HUES64 (cell line): ENCODE data around the gene ATP6V0E2.

ENCODE experiments used
- H3K27ac ChIP-seq: 2 replicates; pipeline ENCODE4 v1.7.0; 2013; ENCODE audit warnings: low read depth, low read length, inconsistent platforms
- H3K27me3 ChIP-seq: 2 replicates; pipeline ENCODE4 v1.6.1; 2013; ENCODE audit warnings: mild to moderate bottlenecking, low read length; ENCODE audit not compliant: insufficient read depth
- H3K36me3 ChIP-seq: 2 replicates; pipeline ENCODE4 v1.6.1; 2013; ENCODE audit warnings: mild to moderate bottlenecking, low read length; ENCODE audit not compliant: insufficient read depth
- H3K4me1 ChIP-seq: 2 replicates; pipeline ENCODE4 v1.6.1; 2013; ENCODE audit warnings: mild to moderate bottlenecking, low read length, moderate library complexity; ENCODE audit not compliant: insufficient read depth
- H3K4me3 ChIP-seq: 2 replicates; pipeline ENCODE4 v1.5.1; 2013; ENCODE audit warnings: mild to moderate bottlenecking, low read length, moderate library complexity
- H3K9ac ChIP-seq: 2 replicates; pipeline ENCODE4 v1.6.1; 2013; ENCODE audit warnings: mild to moderate bottlenecking, low read depth, low read length
- H3K9me3 ChIP-seq: 2 replicates; pipeline ENCODE4 v1.6.1; 2013; ENCODE audit warnings: low read depth, low read length; ENCODE audit not compliant: insufficient read depth
- WGBS: fragments of 150-250, 120-280 bp; methylation state at CpG from one replicate; pipeline ENCODE4 v1.1.7; 2013; ENCODE audit warnings: missing lambda C conversion rate; 5-methylcytosine and 5-hydroxymethylcytosine counted together

ATP6V0E2 gene

GRCh38 chr7:149873970-149874643 lies 338 bp downstream of the ATP6V0E2 start:
- peaks cover 36% of the 10 kb centered on the region for H3K27me3 ChIP-seq
- 8% methylated on average over 46 of the region's 46 CpGs for WGBS
- H3K27ac ChIP-seq: no peak overlapping the region
- H3K9ac ChIP-seq: peak overlapping the region; percentile 42; the same call in 1 of the 2 replicates
- H3K4me1 ChIP-seq: 0 out of 2 replicates have a peak, but pooled peaks cover 7% of the 10 kb centered on the region
- peak overlapping the region; percentile 76 for H3K4me3 ChIP-seq
- H3K36me3 ChIP-seq: no peaks in the 10 kb centered on the region
- H3K9me3 ChIP-seq: no peaks in the 10 kb centered on the region

- Histone ChIP-seq H3K9me3 (no peaks in the 10 kb centered on the region), H3K27ac (no peak overlapping the region), H3K4me1 (0 out of 2 replicates have a peak, but pooled peaks cover 7% of the 10 kb centered on the region), H3K4me3 (peak overlapping the region; percentile 76), H3K9ac (no peak overlapping the region), H3K27me3 (peaks cover 36% of the 10 kb centered on the region), H3K36me3 (no peaks in the 10 kb centered on the region)
- WGBS: 78% methylated on average over 8 of the region's 8 CpGs
These were observed 867 bp downstream of the ATP6V0E2 start for GRCh38 chr7:149874644-149875028.

GRCh38 chr7:149875396-149875795 lies 1.6 kb downstream of the ATP6V0E2 start:
- 96% methylated on average over 4 of the region's 4 CpGs for WGBS
- H3K9me3 ChIP-seq: no peaks in the 10 kb centered on the region
- H3K27me3 ChIP-seq: peaks cover 36% of the 10 kb centered on the region
- H3K4me1 ChIP-seq: 0 out of 2 replicates have a peak, but pooled peaks cover 7% of the 10 kb centered on the region
- no peak overlapping the region for H3K4me3 ChIP-seq
- no peak overlapping the region for H3K9ac ChIP-seq
- H3K36me3 ChIP-seq: no peaks in the 10 kb centered on the region
- no peak overlapping the region for H3K27ac ChIP-seq

- Histone ChIP-seq H3K4me1 (0 out of 2 replicates have a peak, but pooled peaks cover under 1% of the 10 kb centered on the region), H3K9ac (no peak overlapping the region), H3K27me3 (peaks cover 27% of the 10 kb centered on the region), H3K36me3 (no peaks in the 10 kb centered on the region), H3K9me3 (no peaks in the 10 kb centered on the region), H3K4me3 (no peak overlapping the region), H3K27ac (no peak overlapping the region)
- 92% methylated on average over 16 of the region's 16 CpGs for WGBS
These were observed 4.2 kb downstream of the ATP6V0E2 start for GRCh38 chr7:149877890-149878522.

GRCh38 chr7:149878523-149878921 lies 4.8 kb downstream of the ATP6V0E2 start:
- Histone ChIP-seq H3K4me1 (no peaks in the 10 kb centered on the region), H3K4me3 (no peak overlapping the region), H3K27ac (no peak overlapping the region), H3K9me3 (no peaks in the 10 kb centered on the region), H3K9ac (no peak overlapping the region), H3K27me3 (peaks cover 23% of the 10 kb centered on the region), H3K36me3 (no peaks in the 10 kb centered on the region)
- 94% methylated on average over 13 of the region's 13 CpGs for WGBS

- Histone ChIP-seq H3K27me3 (peaks cover 16% of the 10 kb centered on the region), H3K27ac (no peak overlapping the region), H3K9ac (no peak overlapping the region), H3K36me3 (no peaks in the 10 kb centered on the region), H3K4me1 (no peaks in the 10 kb centered on the region), H3K4me3 (no peak overlapping the region), H3K9me3 (no peaks in the 10 kb centered on the region)
- 92% methylated on average over 14 of the region's 14 CpGs for WGBS
These were observed 5.5 kb downstream of the ATP6V0E2 start for GRCh38 chr7:149879271-149879743.

- H3K27me3 ChIP-seq: peaks cover 9% of the 10 kb centered on the region
- no peaks in the 10 kb centered on the region for H3K36me3 ChIP-seq
- no peaks in the 10 kb centered on the region for H3K9me3 ChIP-seq
- no peak overlapping the region for H3K27ac ChIP-seq
- H3K4me3 ChIP-seq: no peak overlapping the region
- 93% methylated on average over 16 of the region's 16 CpGs for whole genome bisulfite sequencing
- H3K9ac ChIP-seq: no peak overlapping the region
- H3K4me1 ChIP-seq: 0 out of 2 replicates have a peak, but pooled peaks cover under 1% of the 10 kb centered on the region
These were observed 6.2 kb downstream of the ATP6V0E2 start for GRCh38 chr7:149879766-149880637.

GRCh38 chr7:149880638-149881311 lies 7.0 kb downstream of the ATP6V0E2 start:
- Histone ChIP-seq H3K36me3 (no peaks in the 10 kb centered on the region), H3K4me1 (peaks cover 4% of the 10 kb centered on the region; the same call in 1 of the 2 replicates), H3K9ac (no peak overlapping the region), H3K27me3 (peaks cover 1% of the 10 kb centered on the region), H3K4me3 (no peak overlapping the region), H3K9me3 (no peaks in the 10 kb centered on the region), H3K27ac (no peak overlapping the region)
- 81% methylated on average over 14 of the region's 14 CpGs for WGBS

GRCh38 chr7:149881328-149882247 lies 7.8 kb downstream of the ATP6V0E2 start:
- Histone ChIP-seq H3K9me3 (no peaks in the 10 kb centered on the region), H3K36me3 (no peaks in the 10 kb centered on the region), H3K4me1 (peaks cover 4% of the 10 kb centered on the region; the same call in 1 of the 2 replicates), H3K4me3 (no peak overlapping the region), H3K9ac (no peak overlapping the region), H3K27ac (no peak overlapping the region), H3K27me3 (no peaks in the 10 kb centered on the region)
- 91% methylated on average over 19 of the region's 19 CpGs for WGBS
